Hepatocyte (in vitro differentiated cells): Measurements from ENCODE around the gene TPSAB1. TPM values are rescaled to one million over a fixed set of nuclear protein-coding genes. Genes with fewer than 3 reads are reported as not detected.
"Not testable (repeated sequence)": the region's sequence is repeated elsewhere in the genome, so short reads cannot be mapped to it uniquely, and the experiment has no call there.

Experiments
- DNase-seq: peaks from one replicate; pipeline ENCODE4 v3.0.0-alpha.2; 2016; ENCODE audit warnings: low spot score
- H2AFZ ChIP-seq: fragments of 200-600 bp; sonication (generic); 2 replicates; pipeline ENCODE4 v1.6.0; 2016; ENCODE audit warnings: antibody characterized with exemption, mild to moderate bottlenecking
- H3K27ac ChIP-seq: fragments of 200-600 bp; sonication (generic); 2 replicates; pipeline ENCODE4 v1.5.1; 2016; ENCODE audit warnings: mild to moderate bottlenecking
- H3K27me3 ChIP-seq: fragments of 200-600 bp; sonication (generic); 2 replicates; pipeline ENCODE4 v1.6.1; 2016
- H3K36me3 ChIP-seq: fragments of 200-600 bp; sonication (generic); replicated peaks from 2 replicates; pipeline ENCODE4 v1.5.1; 2016; ENCODE audit warnings: low read depth; ENCODE audit not compliant: insufficient read depth
- H3K4me1 ChIP-seq: fragments of 200-600 bp; sonication (generic); 2 replicates; pipeline ENCODE4 v1.5.1; 2016; ENCODE audit warnings: mild to moderate bottlenecking, moderate library complexity; ENCODE audit not compliant: insufficient read depth
- H3K4me2 ChIP-seq: fragments of 200-600 bp; sonication (generic); 2 replicates; pipeline ENCODE4 v1.6.0; 2016
- H3K4me3 ChIP-seq: fragments of 200-600 bp; sonication (generic); 2 replicates; pipeline ENCODE4 v1.5.1; 2016; ENCODE audit warnings: mild to moderate bottlenecking
- H3K79me2 ChIP-seq: fragments of 200-600 bp; sonication (generic); 2 replicates; pipeline ENCODE4 v1.6.0; 2017; ENCODE audit warnings: mild to moderate bottlenecking
- H3K9me2 ChIP-seq: fragments of 200-600 bp; sonication (generic); replicated peaks from 2 replicates; pipeline ENCODE4 v1.6.0; 2017; ENCODE audit warnings: mild to moderate bottlenecking; ENCODE audit not compliant: insufficient read depth
- H3K9me3 ChIP-seq: fragments of 200-600 bp; sonication (generic); 2 replicates; pipeline ENCODE4 v1.5.1; 2016; ENCODE audit warnings: low read depth, mild to moderate bottlenecking
- H4K20me1 ChIP-seq: fragments of 200-600 bp; sonication (generic); 2 replicates; pipeline ENCODE4 v1.6.0; 2016; ENCODE audit warnings: mild to moderate bottlenecking; ENCODE audit not compliant: insufficient read depth, poor library complexity, severe bottlenecking
- CTCF ChIP-seq: fragments of 200-600 bp; sonication (generic); IDR thresholded peaks from 2 replicates; pipeline ENCODE4 v1.5.1; 2016; ENCODE audit warnings: antibody characterized with exemption, mild to moderate bottlenecking; ENCODE audit not compliant: poor library complexity
- EZH2 ChIP-seq: fragments of 200-600 bp; sonication (generic); IDR thresholded peaks from 2 replicates; pipeline ENCODE4 v1.6.1; 2016; ENCODE audit warnings: antibody characterized with exemption, mild to moderate bottlenecking, borderline replicate concordance
- EZH2phosphoT487 ChIP-seq: fragments of 200-600 bp; sonication (generic); IDR thresholded peaks from one replicate; pipeline ENCODE4 v1.6.1; 2018; ENCODE audit warnings: antibody characterized with exemption, mild to moderate bottlenecking, low read depth, moderate library complexity; ENCODE audit not compliant: unreplicated experiment, severe bottlenecking
- WGBS: methylation state at CpG from one replicate; pipeline ENCODE4 v1.1.6; 2016; ENCODE audit warnings: low lambda C conversion rate; ENCODE audit errors: missing lambda C conversion rate; 5-methylcytosine and 5-hydroxymethylcytosine counted together
- polyA plus RNA-seq: library from polyadenylated mRNA; unstranded; fragments of >200 nt; fragmentation: Nextera tagmentation; extraction: Ambion mirVana; gene quantifications from 2 replicates; pipeline ENCODE4 v1.2.1, GENCODE V29; 2016
- total RNA-seq: library from RNA; depleted of rRNA; stranded (reverse); fragments of >200 nt; gene quantifications from 2 replicates; pipeline ENCODE4 v1.2.3, GENCODE V29; 2014

Gene TPSAB1
- total and polyA plus RNA-seq, 2 experiments from 2014 or later: not detected

GRCh38 chr16:1244881-1245280, 4.4 kb downstream of the TPSAB1 start:
- 94% methylated on average over 12 of the region's 12 CpGs for WGBS
- Histone ChIP-seq H2AFZ (no peak overlapping the region), H4K20me1 (no peaks in the 10 kb centered on the region), H3K79me2 (no peaks in the 10 kb centered on the region), H3K4me1 (no peaks in the 10 kb centered on the region), H3K4me3 (no peak overlapping the region), H3K9me2 (no peaks in the 10 kb centered on the region), H3K4me2 (no peak overlapping the region), H3K27me3 (no peaks in the 10 kb centered on the region), H3K9me3 (no peaks in the 10 kb centered on the region), H3K27ac (no peak overlapping the region), H3K36me3 (no peaks in the 10 kb centered on the region)
- TF ChIP-seq EZH2 (no peak), CTCF (no peak), EZH2phosphoT487 (no peak)
- no peak for DNase-seq

GRCh38 chr16:1245452-1246020, 5.0 kb downstream of the TPSAB1 start:
- Histone ChIP-seq H3K9me2 (no peaks in the 10 kb centered on the region), H3K9me3 (no peaks in the 10 kb centered on the region), H3K36me3 (no peaks in the 10 kb centered on the region), H3K27ac (no peak overlapping the region), H4K20me1 (no peaks in the 10 kb centered on the region), H3K4me3 (no peak overlapping the region), H3K4me2 (no peak overlapping the region), H2AFZ (no peak overlapping the region), H3K27me3 (no peaks in the 10 kb centered on the region), H3K79me2 (no peaks in the 10 kb centered on the region), H3K4me1 (no peaks in the 10 kb centered on the region)
- TF ChIP-seq EZH2phosphoT487 (no peak), CTCF (no peak), EZH2 (no peak)
- DNase-seq: no peak
- WGBS: 80% methylated on average over 22 of the region's 22 CpGs

- WGBS: 92% methylated on average over 13 of the region's 14 CpGs
- H3K4me1 ChIP-seq, H3K27ac ChIP-seq, H3K9me2 ChIP-seq, H4K20me1 ChIP-seq, H3K79me2 ChIP-seq, H3K36me3 ChIP-seq, DNase-seq, H3K27me3 ChIP-seq, H2AFZ ChIP-seq, H3K9me3 ChIP-seq, H3K4me2 ChIP-seq, H3K4me3 ChIP-seq: not testable (repeated sequence)
Measured at GRCh38 chr16:1247903-1248537, 7.5 kb downstream of the TPSAB1 start.

- not testable (repeated sequence) for H3K36me3 ChIP-seq, DNase-seq, H2AFZ ChIP-seq, H3K9me2 ChIP-seq, H3K79me2 ChIP-seq, H3K4me1 ChIP-seq, H3K4me2 ChIP-seq, H3K9me3 ChIP-seq, H3K4me3 ChIP-seq, H4K20me1 ChIP-seq, H3K27ac ChIP-seq, H3K27me3 ChIP-seq
- no CpG with 5 or more reads among the region's 43 CpGs for WGBS
Measured at GRCh38 chr16:1249031-1249755, 8.7 kb downstream of the TPSAB1 start.

- not testable (repeated sequence) for H3K4me2 ChIP-seq, DNase-seq, H2AFZ ChIP-seq, H3K36me3 ChIP-seq, H4K20me1 ChIP-seq, H3K27ac ChIP-seq, H3K79me2 ChIP-seq, H3K4me1 ChIP-seq, H3K27me3 ChIP-seq, H3K4me3 ChIP-seq, H3K9me2 ChIP-seq, H3K9me3 ChIP-seq
- no CpG with 5 or more reads among the region's 47 CpGs for WGBS
Measured at GRCh38 chr16:1253701-1254364, 13.3 kb downstream of the TPSAB1 start.

DNA sequence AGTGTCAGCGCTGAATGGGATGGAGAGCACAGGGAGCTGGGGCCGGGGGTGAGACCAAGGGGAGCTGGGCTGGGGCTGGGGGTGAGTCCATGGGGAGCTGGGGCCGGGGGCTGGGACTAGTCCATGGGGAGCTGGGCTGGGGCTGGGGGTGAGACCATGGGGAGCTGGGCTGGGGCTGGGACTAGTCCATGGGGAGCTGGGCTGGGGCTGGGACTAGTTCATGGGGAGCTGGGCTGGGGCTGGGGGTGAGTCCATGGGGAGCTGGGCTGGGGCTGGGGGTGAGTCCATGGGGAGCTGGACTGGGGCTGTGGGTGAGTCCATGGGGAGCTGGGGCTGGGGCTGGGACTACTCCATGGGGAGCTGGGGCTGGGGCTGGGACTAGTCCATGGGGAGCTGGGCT, 14.3 kb downstream of the TPSAB1 start:
- WGBS: no CpG with 5 or more reads among the region's 3 CpGs

More for the DNA sequence above, 14.3 kb downstream of the TPSAB1 start:
- DNase-seq, H3K79me2 ChIP-seq, H3K36me3 ChIP-seq, H4K20me1 ChIP-seq, H2AFZ ChIP-seq, H3K27me3 ChIP-seq, H3K4me2 ChIP-seq, H3K9me2 ChIP-seq, H3K4me3 ChIP-seq, H3K27ac ChIP-seq, H3K4me1 ChIP-seq, H3K9me3 ChIP-seq: not testable (repeated sequence)
